GM21619 (cell line): ENCODE data around the gene USP38.
"Not testable (repeated sequence)": the region's sequence is repeated elsewhere in the genome, so short reads cannot be mapped to it uniquely, and the experiment has no call there.

Experiments used
- ATAC-seq: cut with Tn5 transposase; IDR thresholded peaks from one replicate; pipeline ENCODE4 v1.9.1; 2021; ENCODE audit not compliant: unreplicated experiment

Gene USP38

GRCh38 chr4:143212566-143212965, 27.8 kb downstream of the USP38 start:
- ATAC-seq, result no peak

- no peak for ATAC-seq
These were observed 31.2 kb downstream of the USP38 start for GRCh38 chr4:143215873-143216272.

- no peak for ATAC-seq
These were observed 39.5 kb downstream of the USP38 start for GRCh38 chr4:143224255-143224654.

- ATAC-seq, result no peak
These were observed 40.5 kb downstream of the USP38 start for GRCh38 chr4:143225167-143225566.

- no peak for ATAC-seq
These were observed 46.0 kb downstream of the USP38 start for GRCh38 chr4:143230683-143231082.

GRCh38 chr4:143232277-143232676, 47.6 kb downstream of the USP38 start:
- no peak for ATAC-seq

GRCh38 chr4:143234153-143234552, 49.4 kb downstream of the USP38 start:
- ATAC-seq, result no peak

- ATAC-seq, result not testable (repeated sequence)
These were observed 52.5 kb downstream of the USP38 start for GRCh38 chr4:143237195-143237594.

GRCh38 chr4:143240939-143241679, 56.4 kb downstream of the USP38 start:
- ATAC-seq, result no peak

- no peak for ATAC-seq
These were observed 57.2 kb downstream of the USP38 start for GRCh38 chr4:143241892-143242291.

GRCh38 chr4:143243041-143243440, 58.3 kb downstream of the USP38 start:
- ATAC-seq, result no peak

- ATAC-seq, result no peak
These were observed 62.3 kb downstream of the USP38 start for GRCh38 chr4:143246977-143247376.

GRCh38 chr4:143247866-143248265, 63.1 kb downstream of the USP38 start:
- no peak for ATAC-seq

- ATAC-seq, result no peak
These were observed 64.1 kb downstream of the USP38 start for GRCh38 chr4:143248827-143249226.

- ATAC-seq, result no peak
These were observed 65.9 kb downstream of the USP38 start for GRCh38 chr4:143250617-143251016.

GRCh38 chr4:143251348-143251747, 66.6 kb downstream of the USP38 start:
- ATAC-seq, result no peak

- ATAC-seq, result no peak
These were observed 67.1 kb downstream of the USP38 start for GRCh38 chr4:143251779-143252178.

GRCh38 chr4:143252478-143252877, 67.8 kb downstream of the USP38 start:
- ATAC-seq, result no peak

- ATAC-seq, result no peak
These were observed 68.4 kb downstream of the USP38 start for GRCh38 chr4:143253166-143253565.

GRCh38 chr4:143254491-143255226, 69.9 kb downstream of the USP38 start:
- no peak for ATAC-seq

GRCh38 chr4:143256456-143256855, 71.7 kb downstream of the USP38 start:
- ATAC-seq, result no peak

- no peak for ATAC-seq
These were observed 72.6 kb downstream of the USP38 start for GRCh38 chr4:143257356-143257755.
